Neural progenitor cell (in vitro differentiated cells): Measurements from ENCODE around the gene FRRS1. TPM values are rescaled to one million over a fixed set of nuclear protein-coding genes. Genes with fewer than 3 reads are reported as not detected.

Source experiments
- DNase-seq: peaks from one replicate; pipeline ENCODE4 v3.0.0-alpha.2; 2016; ENCODE audit warnings: low spot score
- H2AFZ ChIP-seq: fragments of 200-600 bp; sonication (generic); replicated peaks from 2 replicates; pipeline ENCODE4 v1.6.1; 2016; ENCODE audit warnings: antibody characterized with exemption
- H3F3A ChIP-seq: fragments of 200-600 bp; sonication (generic); 2 replicates; pipeline ENCODE4 v1.6.1; 2016; ENCODE audit warnings: antibody characterized with exemption, low read depth
- H3K27ac ChIP-seq: fragments of 200-600 bp; sonication (generic); 2 replicates; pipeline ENCODE4 v1.5.1; 2016; ENCODE audit warnings: mild to moderate bottlenecking
- H3K27me3 ChIP-seq: fragments of 200-600 bp; sonication (generic); 2 replicates; pipeline ENCODE4 v1.6.1; 2016; ENCODE audit warnings: mild to moderate bottlenecking, moderate library complexity
- H3K36me3 ChIP-seq: fragments of 200-600 bp; sonication (generic); 2 replicates; pipeline ENCODE4 v1.5.1; 2016
- H3K4me1 ChIP-seq: fragments of 200-600 bp; sonication (generic); 2 replicates; pipeline ENCODE4 v1.6.1; 2016; ENCODE audit warnings: mixed run types
- H3K4me2 ChIP-seq: fragments of 200-600 bp; sonication (generic); 2 replicates; pipeline ENCODE4 v1.6.1; 2016
- H3K4me3 ChIP-seq: fragments of 200-600 bp; sonication (generic); 2 replicates; pipeline ENCODE4 v1.5.1; 2016
- H3K79me2 ChIP-seq: fragments of 200-600 bp; sonication (generic); 2 replicates; pipeline ENCODE4 v1.6.1; 2016; ENCODE audit warnings: low read depth
- H3K9ac ChIP-seq: fragments of 200-600 bp; sonication (generic); 2 replicates; pipeline ENCODE4 v1.6.1; 2016
- H3K9me3 ChIP-seq: fragments of 200-600 bp; sonication (generic); 2 replicates; pipeline ENCODE4 v1.5.1; 2016; ENCODE audit warnings: low read depth
- H4K20me1 ChIP-seq: fragments of 200-600 bp; sonication (generic); 2 replicates; pipeline ENCODE4 v1.6.1; 2016; ENCODE audit warnings: low read depth
- H3K27ac Mint-ChIP-seq: 3 replicates; pipeline ENCODE4 v1.8.0; 2021; ENCODE audit warnings: mixed read lengths
- H3K27me3 Mint-ChIP-seq: 2 replicates; pipeline ENCODE4 v1.8.0; 2022; ENCODE audit warnings: low read depth, mild to moderate bottlenecking, inconsistent platforms, moderate library complexity, mixed read lengths; ENCODE audit not compliant: insufficient read depth
- H3K36me3 Mint-ChIP-seq: 3 replicates; pipeline ENCODE4 v1.8.0; 2021; ENCODE audit warnings: mixed read lengths
- H3K4me1 Mint-ChIP-seq: 3 replicates; pipeline ENCODE4 v1.8.0; 2021; ENCODE audit warnings: mixed read lengths
- H3K4me3 Mint-ChIP-seq: 3 replicates; pipeline ENCODE4 v1.8.0; 2021; ENCODE audit warnings: mild to moderate bottlenecking, moderate library complexity, mixed read lengths
- H3K9me3 Mint-ChIP-seq: 3 replicates; pipeline ENCODE4 v1.8.0; 2020; ENCODE audit warnings: mixed read lengths
- CTCF ChIP-seq: fragments of 200-600 bp; sonication (generic); IDR thresholded peaks from 2 replicates; pipeline ENCODE4 v1.5.1; 2017; ENCODE audit warnings: antibody characterized with exemption, mild to moderate bottlenecking
- EZH2 ChIP-seq: fragments of 200-600 bp; sonication (generic); IDR thresholded peaks from 2 replicates; pipeline ENCODE4 v1.6.1; 2017; ENCODE audit warnings: antibody characterized with exemption, mild to moderate bottlenecking, moderate library complexity
- EZH2phosphoT487 ChIP-seq: fragments of 200-600 bp; sonication (generic); IDR thresholded peaks from 2 replicates; pipeline ENCODE4 v1.6.1; 2017; ENCODE audit warnings: antibody characterized with exemption
- total RNA-seq: library from RNA; depleted of rRNA; stranded (reverse); fragments of >200 nt; gene quantifications from 2 replicates; pipeline ENCODE4 v1.2.3, GENCODE V29; 2015; ENCODE audit warnings: low replicate concordance

FRRS1 gene
- total RNA-seq, 1 donor from 2014 or later: 5.1 TPM

- H3K36me3 Mint-ChIP-seq: no peaks in the 10 kb centered on the region
- no peaks in the 10 kb centered on the region for H3K27me3 ChIP-seq
- H3K9me3 ChIP-seq: no peaks in the 10 kb centered on the region
- H3K4me1 ChIP-seq: peaks cover 9% of the 10 kb centered on the region
- no peak overlapping the region for H3K4me2 ChIP-seq
- H3K27me3 Mint-ChIP-seq: peaks cover 2% of the 10 kb centered on the region
- no peak overlapping the region for H3K9ac ChIP-seq
- no peak overlapping the region for H3K27ac Mint-ChIP-seq
- H2AFZ ChIP-seq: no peak overlapping the region
- TF ChIP-seq CTCF (no peak), EZH2 (no peak), EZH2phosphoT487 (no peak)
- H3K79me2 ChIP-seq: no peaks in the 10 kb centered on the region
- peaks cover 36% of the 10 kb centered on the region for H3K4me1 Mint-ChIP-seq
- H3F3A ChIP-seq: no peaks in the 10 kb centered on the region
- H3K27ac ChIP-seq: no peak overlapping the region
- no peak for DNase-seq
- H3K36me3 ChIP-seq: no peaks in the 10 kb centered on the region
- no peak overlapping the region for H3K4me3 ChIP-seq
- H3K9me3 Mint-ChIP-seq: no peaks in the 10 kb centered on the region
- no peak overlapping the region for H3K4me3 Mint-ChIP-seq
- H4K20me1 ChIP-seq: no peaks in the 10 kb centered on the region
Measured at GRCh38 chr1:99675994-99676393, 90.4 kb downstream of the FRRS1 start.

- Histone ChIP-seq H3K27me3 (no peaks in the 10 kb centered on the region), H3K9ac (no peak overlapping the region), H3K4me2 (no peak overlapping the region), H3K79me2 (no peaks in the 10 kb centered on the region), H3K4me1 (peaks cover 9% of the 10 kb centered on the region), H2AFZ (no peak overlapping the region), H3K4me3 (no peak overlapping the region), H4K20me1 (no peaks in the 10 kb centered on the region), H3K36me3 (no peaks in the 10 kb centered on the region), H3K27ac (no peak overlapping the region), H3F3A (no peaks in the 10 kb centered on the region), H3K9me3 (no peaks in the 10 kb centered on the region)
- no peaks in the 10 kb centered on the region for H3K9me3 Mint-ChIP-seq
- H3K4me1 Mint-ChIP-seq: peaks cover 36% of the 10 kb centered on the region
- no peak for DNase-seq
- peaks cover 2% of the 10 kb centered on the region for H3K27me3 Mint-ChIP-seq
- no peak overlapping the region for H3K4me3 Mint-ChIP-seq
- H3K27ac Mint-ChIP-seq: no peak overlapping the region
- no peaks in the 10 kb centered on the region for H3K36me3 Mint-ChIP-seq
- TF ChIP-seq EZH2: no peak
- TF ChIP-seq EZH2phosphoT487: no peak
- TF ChIP-seq CTCF: no peak
Measured at GRCh38 chr1:99675292-99675691, 91.1 kb downstream of the FRRS1 start.

GRCh38 chr1:99674115-99675064 is 92.0 kb downstream of the FRRS1 start:
- Histone ChIP-seq H3K36me3 (no peaks in the 10 kb centered on the region), H3K27me3 (no peaks in the 10 kb centered on the region), H3K4me3 (no peak overlapping the region), H3F3A (no peaks in the 10 kb centered on the region), H3K27ac (no peak overlapping the region), H4K20me1 (no peaks in the 10 kb centered on the region), H3K9ac (no peak overlapping the region), H3K4me1 (peaks cover 9% of the 10 kb centered on the region), H3K4me2 (no peak overlapping the region), H2AFZ (no peak overlapping the region), H3K9me3 (no peaks in the 10 kb centered on the region), H3K79me2 (no peaks in the 10 kb centered on the region)
- Mint-ChIP-seq H3K4me3 (no peak overlapping the region), H3K36me3 (no peaks in the 10 kb centered on the region), H3K27me3 (peaks cover 2% of the 10 kb centered on the region), H3K4me1 (peaks cover 36% of the 10 kb centered on the region), H3K27ac (no peak overlapping the region), H3K9me3 (no peaks in the 10 kb centered on the region)
- no peak for DNase-seq
- TF ChIP-seq EZH2 (no peak), CTCF (no peak), EZH2phosphoT487 (no peak)
